PC-3 (cell line): ENCODE measurements around the gene H19. TPM values are rescaled to one million over a fixed set of nuclear protein-coding genes. Genes with fewer than 3 reads are reported as not detected.

ENCODE experiments used
- ATAC-seq: fragments of 200-7000 bp; cut with Tn5 transposase; 2 replicates; pipeline ENCODE4 v1.9.1; 2020; ENCODE audit warnings: mild to moderate bottlenecking, moderate library complexity
- BruUV-seq: library from RNA; stranded (reverse); fragments of 400-500 nt; replicated peaks from 2 replicates; lab custom pipeline; 2021; lab: Mats Ljungman, UMichigan
- CTCF ChIA-PET: fragments of 300-600 bp; sonication (Branson Sonifier 250); formaldehyde crosslinking; loops from one replicate; lab custom pipeline; 2022; ENCODE audit warnings: antibody characterized with exemption; lab: Charles Lee
- POLR2A ChIA-PET: fragments of 300-600 bp; sonication (Branson Sonifier 250); formaldehyde crosslinking; loops from one replicate; lab custom pipeline; 2022; ENCODE audit warnings: antibody characterized with exemption; ENCODE audit not compliant: unreplicated experiment; lab: Charles Lee
- DNase-seq: peaks from one replicate; pipeline ENCODE4 v3.0.0-alpha.2; 2015
- H2AFZ ChIP-seq: fragments of 300-600 bp; sonication (generic); 2 replicates; pipeline ENCODE4 v1.6.0; 2016; ENCODE audit warnings: antibody characterized with exemption, low read length
- H3F3A ChIP-seq: fragments of 300-600 bp; sonication (generic); one replicate; pipeline ENCODE4 v1.6.0; 2017; ENCODE audit warnings: antibody characterized with exemption, low read length, control low read depth, mild to moderate bottlenecking; ENCODE audit not compliant: unreplicated experiment
- H3K27ac ChIP-seq: fragments of 300-600 bp; sonication (generic); 2 replicates; pipeline ENCODE4 v1.5.1; 2016; ENCODE audit warnings: mild to moderate bottlenecking, low read length
- H3K27me3 ChIP-seq: fragments of 300-600 bp; sonication (generic); 2 replicates; pipeline ENCODE4 v1.6.1; 2016; ENCODE audit warnings: low read length, mixed read lengths
- H3K36me3 ChIP-seq: fragments of 300-600 bp; sonication (generic); 2 replicates; pipeline ENCODE4 v1.6.1; 2016; ENCODE audit warnings: low read depth, mixed run types, low read length, mixed read lengths
- H3K4me1 ChIP-seq: fragments of 300-600 bp; sonication (generic); 2 replicates; pipeline ENCODE4 v1.5.1; 2016; ENCODE audit warnings: low read length; ENCODE audit not compliant: insufficient read depth
- H3K4me2 ChIP-seq: fragments of 300-600 bp; sonication (generic); 2 replicates; pipeline ENCODE4 v1.6.0; 2016; ENCODE audit warnings: low read length
- H3K4me3 ChIP-seq: fragments of 300-600 bp; sonication (generic); 2 replicates; pipeline ENCODE4 v1.5.1; 2016; ENCODE audit warnings: mild to moderate bottlenecking, low read length, mixed read lengths
- H3K79me2 ChIP-seq: fragments of 300-600 bp; sonication (generic); 2 replicates; pipeline ENCODE4 v1.6.1; 2017; ENCODE audit warnings: low read length, mixed read lengths
- H3K9ac ChIP-seq: fragments of 300-600 bp; sonication (generic); 2 replicates; pipeline ENCODE4 v1.6.0; 2016; ENCODE audit warnings: mild to moderate bottlenecking, low read length
- H3K9me2 ChIP-seq: fragments of 300-600 bp; sonication (generic); replicated peaks from 2 replicates; pipeline ENCODE4 v1.6.1; 2016; ENCODE audit warnings: mixed run types, low read length, mixed read lengths
- H3K9me3 ChIP-seq: fragments of 300-600 bp; sonication (generic); 2 replicates; pipeline ENCODE4 v1.6.1; 2016; ENCODE audit warnings: low read length, mixed read lengths
- H4K20me1 ChIP-seq: fragments of 300-600 bp; sonication (generic); 2 replicates; pipeline ENCODE4 v1.6.1; 2016; ENCODE audit warnings: low read length, mixed read lengths
- EZH2 ChIP-seq: fragments of 300-600 bp; sonication (generic); IDR thresholded peaks from one replicate; pipeline ENCODE4 v1.6.1; 2017; ENCODE audit warnings: antibody characterized with exemption, mild to moderate bottlenecking, low read length; ENCODE audit not compliant: unreplicated experiment
- EZH2phosphoT487 ChIP-seq: fragments of 300-600 bp; sonication (generic); IDR thresholded peaks from 2 replicates; pipeline ENCODE4 v1.6.1; 2018; ENCODE audit warnings: mild to moderate bottlenecking, antibody characterized with exemption, low read length, borderline replicate concordance
- intact Hi-C: fragments of 100-400 bp; cut with micrococcal nuclease; formaldehyde crosslinking; loops from 2 replicates; pipeline ENCODE4 v1.9.0; 2023
- total RNA-seq: library from RNA; depleted of rRNA; stranded (reverse); fragments of >200 nt; gene quantifications from 2 replicates; pipeline ENCODE4 v1.2.3, GENCODE V29; 2014
- TF ChIP-seq, protein P1 (sequence below): fragments of 300-600 bp; sonication (generic); conservative IDR thresholded peaks from 2 replicates; pipeline ENCODE4 v1.5.1; 2017; ENCODE audit warnings: antibody characterized with exemption, low read depth, mild to moderate bottlenecking, low read length

Gene H19
- total RNA-seq, 1 experiment from 2014 or later: not detected

DNA sequence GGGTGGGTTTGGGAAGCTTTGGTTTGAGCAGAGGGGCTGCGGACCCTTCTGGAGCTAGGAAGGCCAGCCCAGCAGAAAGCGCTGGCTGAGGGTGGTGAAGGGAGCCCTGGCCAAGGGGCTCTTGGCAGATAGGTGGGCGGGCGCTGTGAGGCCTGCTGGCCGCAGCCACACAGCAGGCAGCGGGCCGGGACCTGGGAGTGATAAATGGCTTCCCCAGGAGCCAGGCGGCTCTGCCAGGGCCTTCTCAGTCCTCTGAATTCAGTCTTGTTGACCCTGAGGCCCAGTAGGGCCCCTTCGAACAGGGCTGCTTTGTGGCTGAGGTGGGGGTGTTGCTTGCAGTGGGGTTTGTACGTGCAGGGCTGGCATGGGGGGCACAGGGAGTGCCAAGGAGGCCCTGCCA lies 33.4 kb upstream of the H19 start:
- TF ChIP-seq EZH2 (no peak), EZH2phosphoT487 (no peak)
- TF ChIP-seq, protein P1, sequence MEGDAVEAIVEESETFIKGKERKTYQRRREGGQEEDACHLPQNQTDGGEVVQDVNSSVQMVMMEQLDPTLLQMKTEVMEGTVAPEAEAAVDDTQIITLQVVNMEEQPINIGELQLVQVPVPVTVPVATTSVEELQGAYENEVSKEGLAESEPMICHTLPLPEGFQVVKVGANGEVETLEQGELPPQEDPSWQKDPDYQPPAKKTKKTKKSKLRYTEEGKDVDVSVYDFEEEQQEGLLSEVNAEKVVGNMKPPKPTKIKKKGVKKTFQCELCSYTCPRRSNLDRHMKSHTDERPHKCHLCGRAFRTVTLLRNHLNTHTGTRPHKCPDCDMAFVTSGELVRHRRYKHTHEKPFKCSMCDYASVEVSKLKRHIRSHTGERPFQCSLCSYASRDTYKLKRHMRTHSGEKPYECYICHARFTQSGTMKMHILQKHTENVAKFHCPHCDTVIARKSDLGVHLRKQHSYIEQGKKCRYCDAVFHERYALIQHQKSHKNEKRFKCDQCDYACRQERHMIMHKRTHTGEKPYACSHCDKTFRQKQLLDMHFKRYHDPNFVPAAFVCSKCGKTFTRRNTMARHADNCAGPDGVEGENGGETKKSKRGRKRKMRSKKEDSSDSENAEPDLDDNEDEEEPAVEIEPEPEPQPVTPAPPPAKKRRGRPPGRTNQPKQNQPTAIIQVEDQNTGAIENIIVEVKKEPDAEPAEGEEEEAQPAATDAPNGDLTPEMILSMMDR: no peak
- DNase-seq (no peak), ATAC-seq (no peak)
- H3K27me3 ChIP-seq: no peaks in the 10 kb centered on the region
- CTCF ChIA-PET: interaction anchor here (0.8 kb wide), 1 partner anchor 379 kb away, joined by 3 read pairs; no protein-coding TSS in a partner anchor
- no peak overlapping the region for H3K4me2 ChIP-seq
- no peaks in the 10 kb centered on the region for H4K20me1 ChIP-seq
- no peaks in the 10 kb centered on the region for H3K4me1 ChIP-seq
- H3K9ac ChIP-seq: no peak overlapping the region
- H3K36me3 ChIP-seq: no peaks in the 10 kb centered on the region
- POLR2A ChIA-PET: no interaction called here
- no peaks in the 10 kb centered on the region for H3K9me2 ChIP-seq
- no peak overlapping the region for H2AFZ ChIP-seq
- no TSS peak for BruUV-seq
- no peaks in the 10 kb centered on the region for H3K9me3 ChIP-seq
- no peaks in the 10 kb centered on the region for H3K79me2 ChIP-seq
- intact Hi-C loops: no loop called here
- H3F3A ChIP-seq: no peaks in the 10 kb centered on the region
- H3K4me3 ChIP-seq: no peak overlapping the region
- H3K27ac ChIP-seq: no peak overlapping the region

DNA sequence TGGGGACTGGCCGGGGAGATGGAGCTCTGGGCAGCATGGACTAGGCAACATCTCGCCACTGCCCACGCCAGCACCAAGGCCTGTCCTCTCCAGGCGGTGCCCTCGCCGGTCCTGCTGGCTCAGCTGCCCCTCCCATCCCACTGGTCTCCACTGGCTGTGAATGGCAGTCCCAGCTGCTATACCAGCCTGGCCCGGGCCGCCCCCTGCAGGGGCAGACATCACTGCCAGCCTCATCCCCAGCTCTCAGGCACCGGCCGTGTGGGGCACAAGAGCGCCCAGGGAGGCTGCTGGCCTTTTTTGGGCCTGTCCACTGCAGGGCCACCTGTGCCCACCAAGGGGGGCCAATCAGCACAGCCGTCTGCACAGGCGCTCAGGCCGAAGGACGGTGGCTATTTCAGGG lies 30.1 kb upstream of the H19 start:
- TF ChIP-seq EZH2 (no peak), EZH2phosphoT487 (no peak)
- TF ChIP-seq, protein P1: no peak
- DNase-seq: no peak
- H3K27ac ChIP-seq: no peak overlapping the region
- no peaks in the 10 kb centered on the region for H3K27me3 ChIP-seq
- H3F3A ChIP-seq: no peaks in the 10 kb centered on the region
- no peaks in the 10 kb centered on the region for H3K9me2 ChIP-seq
- no peaks in the 10 kb centered on the region for H3K79me2 ChIP-seq
- H3K9ac ChIP-seq: no peak overlapping the region
- ChIA-PET POLR2A (no interaction called here), CTCF (interaction anchor here (1.4 kb wide), 1 partner anchor 124 kb away, joined by 5 read pairs; no protein-coding TSS in a partner anchor)
- H2AFZ ChIP-seq: no peak overlapping the region
- H3K4me3 ChIP-seq: no peak overlapping the region
- intact Hi-C loops: no loop called here
- ATAC-seq: no peak
- H3K9me3 ChIP-seq: no peaks in the 10 kb centered on the region
- no peaks in the 10 kb centered on the region for H3K4me1 ChIP-seq
- no peak overlapping the region for H3K4me2 ChIP-seq
- no peaks in the 10 kb centered on the region for H3K36me3 ChIP-seq
- H4K20me1 ChIP-seq: no peaks in the 10 kb centered on the region
- BruUV-seq: no TSS peak

DNA sequence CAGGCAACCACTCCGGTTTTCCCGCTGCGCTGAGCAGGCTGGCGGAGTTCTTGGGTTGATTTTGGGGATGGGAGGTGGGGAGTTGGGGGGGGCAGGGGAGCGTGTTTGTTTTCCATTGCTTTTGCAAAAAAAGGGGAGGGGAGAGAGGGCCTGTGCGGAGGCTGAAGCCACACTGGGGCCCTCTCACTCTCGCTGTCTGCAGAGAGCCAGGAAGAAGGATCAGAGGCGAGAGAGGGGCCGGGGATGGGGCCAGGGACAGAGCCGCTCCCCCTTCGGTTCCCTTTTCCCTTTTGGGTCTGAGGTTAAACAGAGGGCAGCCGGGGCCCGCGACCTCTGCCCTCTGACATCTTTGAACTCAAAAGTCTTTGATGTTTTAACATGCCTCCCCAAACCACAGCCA lies 17.4 kb upstream of the H19 start:
- no peaks in the 10 kb centered on the region for H3K9me2 ChIP-seq
- TF ChIP-seq EZH2phosphoT487: no peak
- TF ChIP-seq, protein P1: no peak
- no peak for TF ChIP-seq EZH2
- DNase-seq: no peak
- H3K79me2 ChIP-seq: no peaks in the 10 kb centered on the region
- ATAC-seq: no peak
- no peaks in the 10 kb centered on the region for H3K36me3 ChIP-seq
- intact Hi-C loops: no loop called here
- H3K27me3 ChIP-seq: no peaks in the 10 kb centered on the region
- H3K9ac ChIP-seq: no peak overlapping the region
- POLR2A ChIA-PET: no interaction called here
- no peak overlapping the region for H3K4me2 ChIP-seq
- H3F3A ChIP-seq: no peaks in the 10 kb centered on the region
- CTCF ChIA-PET: no interaction called here
- no peaks in the 10 kb centered on the region for H4K20me1 ChIP-seq
- no peaks in the 10 kb centered on the region for H3K4me1 ChIP-seq
- no TSS peak for BruUV-seq
- H3K27ac ChIP-seq: no peak overlapping the region
- no peak overlapping the region for H2AFZ ChIP-seq
- no peak overlapping the region for H3K4me3 ChIP-seq
- no peaks in the 10 kb centered on the region for H3K9me3 ChIP-seq
